ENCODE measurements around the gene CTSZ.
"Not testable (repeated sequence)": the region's sequence is repeated elsewhere in the genome, so short reads cannot be mapped to it uniquely, and the experiment has no call there.

The CTSZ gene

GRCh38 chr20:58978351-58979190 lies 28.5 kb downstream of the CTSZ start:
- no peak for DNase-seq

- no peak for DNase-seq
Observed at GRCh38 chr20:58976061-58976730, 30.9 kb downstream of the CTSZ start.

DNA sequence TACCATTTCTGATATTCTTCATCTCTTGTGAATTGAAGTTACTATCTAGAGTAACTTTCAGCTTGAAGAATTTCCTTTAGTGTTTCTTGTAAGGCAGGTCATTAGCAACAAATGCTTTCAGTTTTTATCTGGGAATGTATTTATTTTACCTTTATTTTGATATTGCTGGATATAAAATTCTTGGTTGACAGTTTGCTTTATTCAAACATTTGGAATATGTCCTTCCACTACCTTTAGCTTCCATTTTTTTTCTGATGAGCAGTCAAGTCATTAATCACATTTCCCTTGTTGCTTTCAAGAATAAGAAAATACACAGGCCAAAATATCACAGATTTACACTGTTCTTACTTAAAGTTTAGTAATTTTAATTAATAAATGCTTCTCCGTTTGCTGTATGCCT lies 31.7 kb downstream of the CTSZ start:
- no peak for DNase-seq

DNA sequence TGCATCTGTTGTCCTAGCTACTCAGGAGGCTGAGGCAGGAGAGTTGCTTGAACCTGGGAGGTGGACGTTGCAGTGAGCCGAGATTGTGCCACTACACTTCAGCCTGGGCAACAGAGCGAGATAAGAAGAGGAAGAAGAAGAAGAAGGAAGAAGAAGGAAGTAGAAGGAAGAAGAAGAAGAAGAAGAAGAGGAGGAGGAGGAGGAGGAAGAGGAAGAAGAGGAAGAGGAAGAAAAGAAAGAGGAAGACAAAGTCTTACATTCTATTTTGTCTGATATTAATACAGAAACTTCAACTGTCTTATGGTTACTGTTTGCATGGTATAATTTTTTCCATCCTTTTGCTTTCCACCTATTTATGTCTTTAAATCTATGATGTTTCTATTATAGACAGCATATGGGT lies 33.2 kb downstream of the CTSZ start:
- no peak for DNase-seq

DNA sequence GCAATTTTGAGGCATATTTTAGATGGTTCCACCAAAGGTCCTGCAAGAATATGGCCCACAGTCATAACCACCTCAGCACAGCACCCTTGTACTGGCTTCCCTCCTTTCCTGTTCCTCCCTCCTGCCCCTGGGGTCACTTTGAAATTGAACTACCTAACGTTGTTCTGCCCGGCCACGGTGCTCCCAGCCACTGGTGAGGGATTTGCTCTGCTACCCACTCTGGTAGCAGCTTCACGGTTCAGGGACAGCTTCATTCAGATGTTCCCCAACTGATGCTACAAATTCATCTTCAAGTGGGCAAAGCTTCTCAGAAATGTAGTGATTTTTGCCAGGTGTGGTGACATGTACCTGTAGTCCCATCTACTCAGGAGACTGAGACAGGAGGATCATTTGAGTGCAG lies 33.9 kb downstream of the CTSZ start:
- no peak for DNase-seq

DNA sequence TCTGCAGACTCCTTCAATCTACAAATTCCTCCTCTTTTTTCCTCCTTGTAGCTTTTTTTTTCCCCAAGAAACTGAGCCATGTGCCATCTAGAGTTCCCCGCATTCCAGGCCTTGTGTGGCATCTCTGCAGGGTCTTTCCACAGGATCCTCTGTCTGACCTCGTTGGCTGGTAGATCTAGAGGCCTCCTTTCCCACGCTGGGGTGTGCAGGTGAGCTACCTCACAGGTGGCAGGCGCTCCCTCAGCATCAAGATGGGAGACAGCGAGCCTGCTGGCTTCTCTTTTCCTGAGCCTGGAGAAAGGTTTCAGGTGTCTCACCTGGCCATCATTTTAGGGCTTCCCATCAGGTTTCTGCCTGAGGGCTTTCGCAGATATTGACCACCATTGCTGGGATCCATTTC lies 35.6 kb downstream of the CTSZ start:
- no peak for DNase-seq

DNA sequence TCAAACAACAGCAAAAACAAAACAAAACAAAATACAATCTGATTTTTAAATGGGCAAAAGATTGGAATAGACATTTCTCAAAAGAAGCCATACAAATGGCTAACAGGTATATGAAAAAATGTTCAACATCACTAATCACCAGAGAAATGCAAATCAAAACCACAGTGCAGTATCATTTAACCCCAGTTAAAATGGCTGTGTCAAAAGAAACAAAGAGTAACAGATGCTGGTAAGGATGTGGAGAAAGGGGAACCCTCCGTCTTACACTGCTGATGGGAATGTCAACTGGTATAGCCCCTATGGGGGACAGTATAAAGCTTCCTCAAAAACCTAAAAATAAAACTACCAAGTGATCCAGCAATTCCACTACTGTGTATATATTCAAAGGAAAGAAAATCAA lies 36.9 kb downstream of the CTSZ start:
- DNase-seq: no peak

GRCh38 chr20:58969439-58969838 lies 37.6 kb downstream of the CTSZ start:
- DNase-seq: no peak

DNA sequence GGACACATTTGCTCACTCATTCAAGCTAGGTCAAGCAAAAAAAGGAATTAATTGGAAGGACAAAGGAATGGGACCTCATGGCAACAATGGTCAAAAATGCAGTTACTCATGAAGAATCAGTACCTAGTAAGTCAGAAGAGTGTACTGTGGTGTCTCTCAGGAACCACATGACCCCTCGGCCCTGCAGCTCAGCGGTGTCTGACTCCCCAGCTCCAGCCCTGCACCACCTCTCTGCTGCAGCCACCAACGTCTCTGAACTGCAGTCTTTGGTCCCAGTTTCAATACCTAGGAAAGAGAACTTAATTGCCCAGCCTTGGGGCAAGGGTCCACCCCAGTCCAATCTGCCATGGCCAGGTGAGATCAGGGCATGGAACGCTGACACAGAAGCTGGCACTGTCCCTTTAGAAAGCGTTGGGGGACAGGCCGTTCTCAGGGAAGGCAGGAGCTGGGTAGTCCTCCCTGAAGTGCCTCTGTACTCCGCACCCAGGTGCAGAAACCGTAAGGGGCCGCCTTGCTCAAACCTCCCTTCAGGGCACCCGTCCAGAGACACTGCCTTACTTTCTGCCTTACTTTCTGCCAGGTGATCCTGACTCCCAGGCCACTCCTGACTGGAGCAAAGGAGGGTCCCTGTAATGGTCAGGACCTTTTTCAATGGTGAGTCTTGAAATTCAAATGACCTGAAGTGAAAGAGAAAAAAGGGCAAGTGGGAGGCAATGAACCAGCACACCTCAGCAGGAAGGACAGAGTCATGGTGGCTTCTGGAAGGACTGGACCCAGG lies 39.2 kb downstream of the CTSZ start:
- no peak for DNase-seq

DNA sequence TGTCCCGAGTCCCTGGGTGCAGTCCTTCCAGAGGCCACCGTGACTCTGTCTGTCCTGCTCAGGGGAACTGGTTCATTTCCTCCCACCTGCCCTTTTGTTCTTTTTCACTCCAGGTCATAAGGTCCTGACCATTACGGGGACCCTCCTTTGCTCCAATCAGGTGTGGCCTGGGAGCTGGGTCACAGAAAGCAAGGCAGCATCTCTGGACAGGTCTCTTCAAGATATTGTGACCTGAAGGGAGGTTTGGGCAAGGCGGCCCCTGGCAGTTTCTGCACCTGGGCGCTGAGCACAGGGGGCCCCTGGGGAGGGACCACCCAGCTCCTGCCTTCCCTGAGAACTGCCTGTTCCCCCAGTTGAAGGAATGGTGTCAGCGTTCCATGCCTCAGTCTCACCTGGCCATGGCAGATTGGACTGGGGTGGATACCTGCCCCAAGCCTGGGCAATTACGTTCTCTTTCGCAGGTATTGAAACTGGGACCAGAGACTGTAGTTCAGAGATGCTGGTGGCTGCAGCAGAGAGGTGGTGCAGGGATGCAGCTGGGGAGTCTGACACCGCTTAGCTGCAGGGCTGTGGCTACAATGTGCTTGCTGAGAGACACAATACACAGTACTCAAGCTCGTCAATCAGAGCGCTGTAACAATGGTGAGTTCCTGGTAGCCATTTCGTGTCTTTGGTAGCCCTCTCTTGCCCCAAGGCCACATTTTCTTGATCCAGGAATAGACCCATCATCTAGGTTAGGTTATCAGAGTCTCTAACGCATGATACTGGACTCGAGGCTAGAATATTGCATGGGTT lies 41.6 kb downstream of the CTSZ start:
- no peak for DNase-seq

- not testable (repeated sequence) for DNase-seq
Observed at GRCh38 chr20:58963922-58964321, 43.1 kb downstream of the CTSZ start.

GRCh38 chr20:58963060-58963584 lies 43.9 kb downstream of the CTSZ start:
- DNase-seq: no peak

- DNase-seq: no peak
Observed at GRCh38 chr20:58959652-58960051, 47.4 kb downstream of the CTSZ start.

GRCh38 chr20:58956078-58956477 lies 51.0 kb downstream of the CTSZ start:
- DNase-seq: peak; percentile 33

DNA sequence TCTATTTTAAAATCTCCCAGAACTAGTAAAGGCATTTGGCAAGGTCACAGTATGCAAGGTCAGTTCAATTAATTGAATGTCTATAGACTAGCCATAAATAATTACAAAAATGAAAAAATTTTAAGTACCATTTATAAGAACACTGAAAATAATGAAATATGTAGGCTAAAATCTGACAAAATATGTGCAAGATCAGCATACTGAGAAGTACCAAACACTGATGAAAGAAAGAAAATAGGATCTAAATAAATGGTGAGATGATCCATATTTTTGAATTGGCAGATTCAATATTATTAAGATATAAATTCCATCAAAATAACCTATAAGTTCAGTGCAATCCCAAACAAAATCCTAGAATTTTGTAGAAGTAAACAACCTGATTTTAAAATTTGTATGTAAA lies 54.0 kb downstream of the CTSZ start:
- no peak for DNase-seq

- DNase-seq: no peak
Observed at GRCh38 chr20:58950603-58951002, 56.5 kb downstream of the CTSZ start.

DNA sequence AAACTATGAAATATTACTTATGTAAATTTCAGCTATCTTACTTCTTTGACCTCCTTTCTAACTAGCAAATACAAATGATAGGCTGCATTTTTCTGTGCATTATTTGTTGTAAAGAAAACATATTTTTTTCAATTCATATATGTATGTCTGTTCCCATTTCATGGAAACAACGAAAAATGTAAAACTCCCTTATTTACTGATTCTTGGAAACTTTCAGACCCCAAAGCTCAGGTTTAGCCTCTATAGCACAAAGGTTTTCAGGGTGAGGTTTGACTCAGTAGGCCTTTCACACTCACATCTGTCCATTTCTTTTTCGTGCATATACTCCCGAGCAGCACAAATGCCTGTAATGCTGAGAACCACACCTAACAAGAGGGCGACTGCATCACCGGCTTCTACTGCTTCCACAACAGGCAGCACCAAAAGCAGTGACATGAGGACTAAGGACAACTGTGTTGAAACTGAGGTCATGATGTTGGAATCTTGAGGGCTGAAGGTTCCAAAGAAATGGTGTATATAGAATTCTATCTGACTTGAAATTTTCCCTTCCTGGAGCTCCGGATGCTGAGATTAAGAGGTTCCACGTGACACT lies 59.2 kb downstream of the CTSZ start:
- not testable (repeated sequence) for DNase-seq

DNA sequence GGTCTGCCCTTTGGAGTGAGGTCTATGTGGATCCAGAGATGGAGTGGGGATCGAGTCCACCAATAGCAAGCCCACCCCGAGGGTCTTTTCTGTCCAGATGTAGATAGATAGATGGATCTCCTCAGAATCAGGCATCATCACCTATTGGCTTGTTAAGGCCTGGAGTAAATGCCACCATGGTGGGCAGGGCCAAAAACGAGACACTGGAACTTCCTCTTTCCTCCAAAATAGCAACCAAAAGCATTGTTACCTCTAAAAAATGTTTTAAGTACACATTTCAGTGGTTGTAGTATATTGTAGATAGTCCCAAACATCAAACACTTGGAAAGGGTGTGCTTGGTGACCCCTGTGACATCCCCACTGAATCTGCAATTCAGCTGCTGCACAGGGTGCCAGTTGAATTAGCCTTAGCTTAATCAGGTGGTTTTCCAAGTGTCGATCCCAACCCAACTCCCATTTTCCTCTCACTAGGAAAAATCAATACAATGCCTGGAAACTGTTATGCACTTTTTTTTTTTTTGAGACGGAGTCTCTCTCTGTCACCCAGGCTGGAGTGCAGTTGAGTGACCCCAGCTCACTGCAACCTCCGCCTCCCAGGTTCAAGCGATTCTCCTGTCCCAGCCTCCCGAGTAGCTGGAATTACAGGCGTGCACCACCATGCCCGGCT lies 61.0 kb downstream of the CTSZ start:
- DNase-seq: no peak

Measured in NCI-H226 (cell line).